NCI-H2227 treated with DMSO at 0.1 percent for 48 hours (cell line): ENCODE measurements around the gene ADH7.
"Not testable (repeated sequence)": the region's sequence is repeated elsewhere in the genome, so short reads cannot be mapped to it uniquely, and the experiment has no call there.

ENCODE experiments used
- DNase-seq: peaks from one replicate; lab custom pipeline; 2025; lab: John Stamatoyannopoulos, UW

Gene ADH7

DNA sequence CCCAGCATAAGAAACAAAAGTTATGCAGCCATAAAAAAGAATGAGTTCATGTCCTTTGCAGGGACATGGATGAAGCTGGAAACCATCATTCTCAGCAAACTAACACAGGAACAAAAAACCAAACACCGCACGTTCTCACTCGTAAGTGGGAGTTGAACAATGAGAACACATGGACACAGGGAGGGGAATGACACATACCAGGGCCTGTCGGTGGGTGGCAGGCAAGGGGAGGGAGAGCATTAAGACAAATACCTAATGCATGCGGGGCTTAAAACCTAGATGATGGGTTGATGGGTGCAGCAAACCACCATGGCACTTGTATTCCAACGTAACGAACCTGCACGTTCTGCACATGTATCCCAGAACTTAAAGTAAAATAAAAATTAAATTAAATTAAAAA lies 19.4 kb downstream of the ADH7 start:
- DNase-seq = not testable (repeated sequence)

DNA sequence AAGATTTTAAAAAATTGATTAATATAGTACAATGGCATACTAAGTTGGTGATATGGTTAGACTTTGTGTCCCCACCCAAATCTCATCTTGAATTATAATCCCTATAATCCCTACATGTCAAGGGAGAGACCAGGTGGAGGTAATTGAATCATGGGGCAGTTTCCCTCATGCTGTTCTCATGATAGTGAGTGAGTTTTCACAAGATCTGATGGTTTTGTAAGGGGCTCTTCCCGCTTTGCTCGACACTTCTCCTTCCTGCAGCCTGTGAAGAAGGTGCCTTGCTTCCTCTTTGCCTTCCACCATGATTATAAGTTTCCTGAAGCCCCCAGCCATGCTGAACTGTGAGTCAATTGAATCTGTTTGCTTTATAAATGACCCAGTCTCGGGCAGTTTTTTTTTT lies 20.2 kb downstream of the ADH7 start:
- not testable (repeated sequence) for DNase-seq

DNA sequence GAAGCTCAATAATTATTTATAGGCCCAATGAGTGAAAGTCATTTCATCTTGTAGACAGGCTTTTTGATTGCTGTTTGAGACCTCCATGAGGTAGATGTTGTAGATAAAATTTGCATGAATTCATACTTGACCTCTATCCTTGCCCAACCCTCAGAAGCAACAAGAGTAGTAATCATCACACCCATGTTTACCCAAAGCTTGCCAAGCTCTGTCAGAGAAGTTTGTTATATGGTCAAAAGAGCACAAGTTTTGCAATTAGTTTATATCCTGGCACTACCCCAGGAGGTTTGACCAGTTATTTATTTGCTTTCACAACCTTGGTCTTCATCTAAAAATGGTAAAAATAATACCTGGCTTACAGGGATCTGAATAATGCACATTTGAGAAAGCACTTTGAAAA lies 20.7 kb downstream of the ADH7 start:
- DNase-seq = no peak

DNA sequence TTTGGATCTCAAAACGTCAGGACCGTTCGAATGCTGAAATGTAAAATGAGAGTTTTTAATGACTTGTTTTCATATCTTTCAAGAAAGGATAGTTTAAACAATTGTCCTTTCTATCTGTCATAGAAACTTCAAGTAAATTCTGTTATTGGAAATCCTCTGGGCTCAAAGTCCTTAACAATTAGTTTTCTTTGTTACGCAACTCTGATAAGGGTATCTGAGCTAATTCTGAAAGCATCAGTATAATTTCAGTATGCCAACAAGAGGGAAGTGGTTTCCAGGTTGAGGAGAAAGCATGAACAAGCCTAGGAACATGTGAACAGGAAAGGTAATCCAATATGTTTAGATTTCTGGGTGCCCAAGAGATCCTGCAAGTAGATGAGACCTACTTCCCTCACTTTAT lies 22.0 kb downstream of the ADH7 start:
- no peak for DNase-seq

DNA sequence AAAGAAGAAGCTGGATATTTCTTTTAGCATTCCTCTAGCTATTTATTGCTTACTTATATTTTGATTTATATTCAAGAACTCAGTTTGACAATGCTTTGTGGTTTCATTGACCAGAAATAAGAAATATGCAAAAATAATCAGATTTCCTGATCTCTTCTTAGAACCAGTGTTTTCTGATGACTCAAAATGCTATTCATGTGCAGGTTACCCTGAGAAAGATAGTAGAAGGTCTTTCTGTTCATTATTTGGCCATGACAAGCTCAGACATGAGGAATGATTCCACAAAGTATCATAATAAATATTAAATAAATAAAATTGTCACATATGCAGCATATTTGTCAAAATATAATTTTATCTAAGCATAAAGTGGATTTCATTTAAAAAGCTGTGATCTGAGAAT lies 24.1 kb downstream of the ADH7 start:
- DNase-seq = no peak

DNA sequence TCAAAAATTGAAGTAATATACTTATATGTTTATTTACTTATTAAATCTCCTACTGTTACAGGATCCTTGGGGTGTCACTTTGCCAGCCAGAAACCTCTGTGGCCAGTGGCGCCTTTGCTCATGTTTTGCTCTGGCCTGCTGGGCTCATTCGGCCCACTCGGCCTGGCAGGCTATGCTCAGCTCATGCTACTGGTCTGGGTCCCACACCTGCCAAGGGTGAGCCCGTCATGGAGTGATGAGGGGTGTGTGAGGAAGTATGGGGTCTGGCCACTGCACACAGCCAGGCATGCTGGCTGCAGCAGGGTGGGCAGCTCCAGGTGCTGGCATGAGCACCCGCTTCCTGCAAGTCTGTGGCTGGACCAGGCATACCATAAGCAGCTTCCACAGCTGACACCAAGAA lies 25.1 kb downstream of the ADH7 start:
- DNase-seq = no peak

DNA sequence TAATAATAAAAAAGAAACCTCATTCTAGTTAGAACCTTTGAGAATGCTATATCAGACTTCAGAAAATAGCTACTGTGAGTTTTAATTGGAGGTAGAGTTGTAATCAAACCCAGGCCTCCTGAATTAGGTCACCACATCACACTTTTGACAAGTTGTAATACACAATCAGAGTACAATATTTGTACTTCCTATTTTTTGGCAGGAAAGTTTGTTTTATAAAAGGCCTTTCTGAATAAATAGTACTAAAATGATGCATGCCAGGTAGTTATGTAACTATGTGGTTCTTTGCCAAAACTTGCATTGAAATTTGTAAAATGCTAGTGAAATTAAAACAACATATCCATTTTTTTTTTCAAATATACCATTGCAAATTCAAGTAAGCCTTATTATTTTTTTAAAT lies 26.8 kb downstream of the ADH7 start:
- no peak for DNase-seq

DNA sequence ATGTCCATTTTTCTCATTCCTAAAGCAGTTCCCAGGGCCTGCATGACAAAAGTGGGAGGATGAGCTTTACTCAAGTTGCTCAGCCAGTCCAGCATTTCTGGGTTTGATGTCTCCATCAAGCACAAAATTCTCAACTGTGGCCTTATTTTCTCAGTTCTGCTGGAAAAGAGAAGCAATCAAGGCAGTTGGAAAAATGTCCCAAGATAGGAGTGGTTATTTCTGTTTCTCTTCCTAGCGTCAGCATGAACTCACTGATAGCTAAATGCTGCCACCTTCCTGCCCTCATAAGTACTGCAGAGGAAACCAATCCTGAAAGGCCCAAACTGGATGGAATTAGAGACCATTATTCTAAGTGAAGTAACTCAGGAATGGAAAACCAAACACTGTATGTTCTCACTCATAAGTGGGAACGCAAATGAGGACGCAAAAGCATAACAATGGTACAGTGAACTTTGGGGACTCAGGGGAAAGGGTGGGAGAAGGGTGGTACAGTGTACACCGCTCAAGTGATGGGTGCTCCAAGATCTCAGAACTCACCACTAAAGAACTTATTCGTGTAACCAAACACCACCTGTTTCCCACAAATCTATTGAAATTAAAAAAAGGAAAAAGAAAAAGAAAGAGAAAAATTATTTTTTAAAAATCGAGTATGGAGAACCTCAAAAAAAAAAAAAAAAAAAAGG lies 29.6 kb downstream of the ADH7 start:
- peak; percentile 56 for DNase-seq

DNA sequence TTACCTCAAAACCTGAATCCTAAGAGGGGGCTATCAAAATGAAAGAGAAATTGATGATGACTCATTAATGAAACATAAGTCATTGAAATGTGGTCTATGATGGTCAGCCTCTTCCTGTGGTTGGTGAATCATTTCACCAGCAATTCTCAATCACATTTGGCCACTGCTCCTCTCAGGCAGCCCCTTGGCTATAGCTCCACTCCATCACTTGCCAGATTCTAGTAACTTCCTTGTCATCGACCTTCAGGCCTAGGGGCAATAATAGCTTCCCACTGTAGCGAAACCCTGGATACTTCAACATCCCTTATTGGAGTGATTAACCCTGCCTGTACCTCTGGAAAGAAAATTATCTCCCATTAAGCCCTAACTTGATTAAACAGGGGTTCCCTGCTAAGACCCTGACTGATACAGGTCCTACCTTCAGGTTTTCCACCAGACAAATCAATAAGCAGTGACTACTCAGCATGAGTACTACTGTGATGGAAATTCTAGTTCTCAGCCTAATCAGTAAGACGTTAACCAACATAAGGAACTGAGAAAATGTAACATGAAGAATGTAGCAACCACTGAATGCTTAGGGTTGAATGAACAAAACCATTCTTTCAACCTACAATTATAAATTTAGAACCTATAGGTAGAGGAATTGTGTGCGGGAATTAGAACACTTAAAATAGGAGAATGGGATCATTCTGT lies 30.4 kb downstream of the ADH7 start:
- DNase-seq = no peak

DNA sequence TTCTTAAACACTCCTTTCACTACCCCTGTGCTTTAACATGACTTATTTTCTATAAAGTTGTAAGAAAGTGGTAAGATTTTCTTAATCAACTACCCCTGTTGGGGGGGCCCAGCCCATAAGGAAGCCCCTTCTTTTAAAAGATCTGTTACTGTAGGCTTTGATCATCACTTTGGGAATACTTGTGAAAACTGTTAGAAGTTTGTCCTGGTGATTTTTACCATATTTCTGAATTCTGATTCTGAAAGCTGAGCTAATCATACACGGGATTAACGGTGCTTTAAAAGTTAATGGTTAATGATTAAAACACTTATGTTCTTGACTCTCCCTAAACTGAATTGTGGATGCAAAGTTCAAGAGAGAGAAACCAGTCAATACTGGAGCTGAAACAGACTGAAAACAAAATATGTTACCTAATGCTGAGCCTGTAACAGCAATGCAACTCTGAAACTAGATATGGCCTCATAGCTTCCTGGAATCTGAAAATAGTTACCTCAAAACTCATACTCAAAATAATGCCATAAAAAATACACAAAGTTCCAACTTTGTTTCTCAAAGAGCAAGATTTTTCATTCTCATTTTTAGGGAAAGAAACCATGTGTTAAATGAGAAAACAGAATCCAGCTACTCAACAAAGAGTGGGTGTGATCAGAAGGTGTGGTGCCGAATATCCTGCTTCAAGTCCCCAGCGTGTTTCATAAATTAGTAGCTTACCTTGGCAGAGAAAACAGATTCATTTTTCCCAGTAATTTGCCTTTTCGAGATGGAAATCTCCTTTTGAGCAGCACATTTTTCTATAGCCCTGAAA lies 31.6 kb downstream of the ADH7 start:
- DNase-seq = no peak

DNA sequence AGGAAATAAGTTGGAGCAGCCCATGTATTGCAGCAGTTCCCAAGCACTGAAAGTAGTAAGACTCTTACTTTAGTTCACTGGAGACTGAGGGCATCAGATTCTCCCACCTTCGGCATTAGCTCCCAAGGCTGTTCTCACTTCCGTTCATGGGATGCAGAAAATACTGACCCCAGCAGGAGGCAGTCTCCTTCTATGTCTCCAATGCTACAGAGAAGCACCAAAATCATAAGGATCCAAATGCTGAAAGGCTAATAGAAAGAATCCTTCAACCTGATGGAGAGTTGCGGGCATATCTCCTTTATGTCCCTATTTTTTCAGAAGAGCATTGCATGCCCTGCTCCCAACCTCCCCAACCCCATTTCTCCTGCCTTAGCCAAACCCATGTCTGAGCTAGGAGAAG lies 32.4 kb downstream of the ADH7 start:
- DNase-seq = no peak

DNA sequence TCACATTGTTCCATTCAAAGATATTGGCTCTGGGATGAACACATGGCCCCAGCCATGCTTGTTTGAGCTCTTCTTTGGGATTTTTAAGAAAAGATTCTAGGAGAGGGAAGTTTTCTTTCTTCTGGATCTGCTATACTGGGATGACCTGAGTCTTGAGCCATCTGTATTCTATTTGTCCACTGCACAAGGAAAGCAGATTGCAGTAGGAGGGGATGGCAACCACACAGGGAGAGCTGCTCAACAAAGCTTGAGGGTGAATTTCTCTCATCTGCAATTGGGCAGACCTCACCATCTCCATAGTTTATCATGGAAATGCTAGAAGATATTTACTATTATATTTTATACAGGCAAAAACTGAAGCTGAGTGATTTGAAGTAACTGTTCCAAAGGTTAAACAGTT lies 34.3 kb downstream of the ADH7 start:
- no peak for DNase-seq

DNA sequence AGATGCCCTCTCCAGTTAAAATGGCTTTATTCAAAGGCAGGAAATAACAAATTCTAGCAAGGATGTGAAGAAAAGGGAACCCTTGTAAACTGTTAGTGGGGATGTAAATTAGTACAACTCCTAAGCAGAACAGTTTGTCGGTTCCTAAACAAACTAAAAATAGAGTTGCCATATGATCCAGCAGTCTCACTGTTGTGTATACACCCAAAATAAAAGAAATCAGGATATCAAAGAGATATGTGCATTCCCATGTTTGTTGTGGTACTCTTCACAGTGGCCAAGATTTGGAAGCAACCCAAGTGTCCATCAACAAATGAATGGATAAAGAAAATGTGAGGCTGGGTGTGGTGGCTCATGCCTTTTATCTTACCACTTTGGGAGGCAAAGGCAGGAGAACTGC lies 36.1 kb downstream of the ADH7 start:
- DNase-seq = no peak

DNA sequence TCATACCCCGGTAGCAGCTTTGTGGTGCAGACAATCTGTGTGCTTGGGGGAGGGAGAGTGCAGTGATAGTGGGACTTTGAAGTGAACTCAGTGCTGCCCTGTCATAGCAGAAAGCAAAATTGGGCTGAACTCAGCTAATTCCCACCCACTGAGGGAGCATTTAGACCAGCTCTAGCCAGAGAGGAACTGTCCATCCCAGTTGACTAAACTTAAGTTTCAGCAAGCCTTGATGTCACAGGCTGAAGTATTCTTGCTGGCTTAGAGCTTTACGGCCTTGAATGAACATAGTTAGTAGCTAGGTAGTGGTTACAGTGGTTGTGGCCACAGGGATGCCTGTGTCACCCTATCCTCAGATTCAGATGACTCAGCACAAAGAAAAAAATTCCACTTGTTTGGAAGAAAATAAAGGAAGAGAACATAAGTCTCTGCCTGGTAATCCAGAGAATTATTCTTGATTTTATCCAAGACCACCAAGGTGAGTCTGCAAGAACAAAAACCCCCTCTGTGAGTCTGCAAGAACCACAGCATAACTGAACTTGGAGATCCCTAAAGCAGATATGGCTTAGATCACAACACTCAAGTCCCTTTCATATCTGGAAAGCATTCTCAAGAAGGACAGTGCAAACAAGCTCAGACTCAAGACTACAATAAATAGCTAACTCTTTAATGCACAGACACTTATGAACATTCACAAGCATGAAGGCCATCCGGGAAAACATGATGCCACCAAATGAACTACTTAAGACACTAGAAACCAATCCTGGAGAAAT lies 39.4 kb downstream of the ADH7 start:
- no peak for DNase-seq

DNA sequence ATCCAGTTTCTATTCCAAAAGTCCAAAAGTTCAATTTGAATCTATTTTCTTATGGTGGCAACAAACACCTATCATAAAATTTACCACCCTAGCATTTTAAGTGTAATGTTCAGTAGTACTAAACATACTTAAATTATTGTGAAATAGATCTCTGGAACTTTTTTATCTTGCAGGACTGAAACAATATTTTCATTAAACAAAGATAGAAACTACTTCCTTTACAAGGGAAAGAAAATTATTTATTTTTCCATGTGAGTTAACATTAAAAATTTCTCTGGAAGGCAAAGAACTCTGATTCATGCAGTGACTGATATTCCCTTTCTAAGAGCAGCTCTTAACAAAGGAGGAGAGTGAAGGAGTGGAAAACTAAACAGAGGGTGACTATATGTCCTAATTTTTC lies 40.2 kb downstream of the ADH7 start:
- DNase-seq = no peak

DNA sequence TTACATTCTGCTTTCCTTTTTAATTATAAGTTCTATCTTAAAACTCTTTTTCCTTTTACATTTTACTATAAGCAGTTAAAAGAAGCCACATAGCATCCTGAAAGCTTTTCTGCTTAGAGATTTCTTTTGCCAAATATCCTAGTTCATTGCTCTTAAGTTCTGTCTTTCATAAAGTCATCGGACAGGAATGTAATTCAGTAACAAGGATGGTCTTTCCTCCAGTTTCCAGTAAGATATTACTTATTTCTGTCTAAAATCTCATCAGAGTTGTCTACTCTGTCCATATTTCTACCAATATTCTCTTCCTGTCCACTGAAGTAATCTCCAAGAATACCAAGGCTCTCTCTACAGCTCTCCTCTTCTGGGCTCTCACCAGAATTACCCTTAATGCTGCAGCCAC lies 45.1 kb downstream of the ADH7 start:
- DNase-seq = no peak

DNA sequence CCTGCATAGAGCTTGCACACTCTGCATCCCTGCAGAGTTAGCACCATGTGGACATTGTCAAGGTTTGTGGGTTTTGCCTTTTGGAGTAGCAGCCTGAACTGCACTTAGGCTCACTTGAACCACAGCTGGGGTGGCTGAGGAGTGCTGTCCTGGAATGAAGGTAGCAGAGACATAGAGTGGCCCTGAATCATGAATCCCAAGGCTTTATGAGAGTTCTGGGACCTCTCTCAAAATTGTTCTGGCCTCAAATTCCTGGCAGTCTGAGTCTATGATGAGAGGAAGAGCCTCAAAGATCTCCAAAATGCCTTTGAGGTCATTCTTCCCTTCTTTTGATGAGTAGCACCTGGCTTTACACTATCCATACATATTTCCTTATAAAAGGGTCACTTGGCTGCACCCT lies 45.5 kb downstream of the ADH7 start:
- DNase-seq = no peak

DNA sequence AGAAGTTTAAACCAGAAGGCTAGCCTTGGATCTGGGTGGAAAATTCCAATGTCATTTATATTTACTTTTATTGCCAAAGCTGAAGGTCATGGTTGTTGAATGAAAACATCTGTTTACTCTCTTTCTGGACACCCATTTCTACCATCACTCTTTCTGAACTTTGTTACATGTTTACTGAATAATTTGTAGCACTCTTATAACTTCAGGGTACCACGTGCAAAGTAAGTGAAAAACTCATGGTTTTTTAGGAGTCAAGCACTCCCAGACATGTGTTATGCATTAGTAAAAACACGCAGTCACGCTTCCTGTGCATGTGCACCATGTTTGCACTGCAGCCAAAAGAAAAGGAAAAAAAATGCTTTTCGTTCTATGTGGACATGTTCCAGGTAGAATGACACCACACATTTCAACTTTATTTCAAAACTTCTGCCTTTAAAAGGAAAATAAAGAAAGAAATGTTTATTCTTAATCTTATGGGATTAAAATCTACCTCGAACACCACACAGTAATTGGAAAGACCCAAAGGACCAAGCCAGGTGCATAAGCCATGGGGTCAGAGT lies 51.2 kb downstream of the ADH7 start:
- DNase-seq = no peak

DNA sequence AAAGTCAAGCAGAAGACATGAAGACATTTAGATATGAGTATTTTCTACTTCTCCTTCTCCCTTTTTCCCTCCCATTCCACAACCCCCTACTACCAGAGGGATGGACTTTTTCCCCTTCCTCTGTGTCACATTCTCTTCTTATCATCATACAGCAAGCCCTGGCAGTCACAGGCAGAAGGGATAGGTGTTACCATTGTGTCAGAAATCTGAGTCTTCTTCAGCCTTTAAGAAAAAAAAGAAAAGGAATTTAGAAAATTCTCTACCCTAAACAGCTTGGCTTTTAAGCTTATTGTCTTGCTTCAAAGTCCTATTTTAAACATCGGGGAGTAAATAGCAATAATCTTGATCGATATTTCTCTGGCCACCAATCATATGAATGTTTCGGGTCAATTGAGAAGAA lies 51.7 kb downstream of the ADH7 start:
- DNase-seq = no peak

DNA sequence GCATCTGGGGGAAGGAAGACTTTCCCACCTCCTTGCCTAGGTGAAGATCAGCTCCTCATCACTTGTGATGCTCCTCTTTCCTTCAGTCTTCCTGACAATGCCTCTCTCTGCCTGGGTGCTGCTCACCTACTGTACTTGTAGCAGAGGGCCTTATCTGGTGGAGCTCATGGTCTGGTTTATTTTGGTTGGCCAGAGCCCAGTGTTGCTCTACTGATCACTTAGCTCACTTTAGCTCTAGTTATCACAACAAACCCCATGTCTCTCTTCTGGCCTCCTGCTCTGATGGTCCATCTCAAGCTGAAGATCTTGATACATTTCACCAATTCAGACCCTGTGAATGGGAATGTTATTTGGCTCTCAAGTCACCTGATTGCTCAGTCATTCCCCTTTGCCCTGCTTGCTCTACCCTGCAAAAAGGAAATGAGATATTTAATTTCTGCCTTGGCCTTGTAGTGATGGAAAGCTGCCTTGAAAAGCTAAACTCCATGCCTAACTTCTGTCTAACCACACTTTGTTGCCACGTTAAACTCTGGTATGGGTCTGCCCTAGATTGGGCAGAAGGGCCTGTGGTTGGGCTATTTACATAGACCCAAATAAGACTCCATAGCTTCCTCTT lies 52.3 kb downstream of the ADH7 start:
- no peak for DNase-seq

DNA sequence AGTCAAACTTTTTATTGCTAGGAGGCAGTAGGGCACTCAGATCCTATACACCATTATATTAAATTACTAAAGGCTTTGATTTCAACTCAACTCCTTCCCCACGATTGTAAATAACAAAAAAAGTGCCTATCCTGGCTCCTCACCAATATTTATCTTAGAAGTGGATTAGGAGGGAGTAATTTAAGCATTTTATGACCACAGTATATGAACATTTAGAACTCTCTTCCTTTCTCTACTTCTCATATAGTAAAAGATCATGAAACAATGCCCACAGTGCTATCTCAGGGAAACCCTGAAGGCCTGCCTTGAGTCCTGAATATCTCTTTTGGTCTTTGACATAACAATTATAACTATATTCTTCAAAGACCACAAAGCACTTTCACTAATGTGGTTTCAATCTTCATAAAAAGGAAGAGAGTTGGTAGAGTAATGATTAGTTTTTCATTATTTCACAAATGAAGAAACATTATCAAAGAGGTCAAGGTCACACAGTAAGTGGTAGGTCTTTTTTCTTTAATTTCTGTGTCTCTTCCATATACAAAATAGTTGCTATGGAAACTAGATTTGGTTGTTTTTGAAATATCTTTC lies 53.5 kb downstream of the ADH7 start:
- DNase-seq = no peak
